GM13976 (cell line): ENCODE data around the gene KMT2D.

Experiments used
- DNase-seq: peaks from one replicate; pipeline ENCODE4 v3.0.0; 2012; ENCODE audit warnings: low spot score
- in situ Hi-C: fragments of 300-500 bp; cut with MboI; formaldehyde crosslinking; loops from one replicate; pipeline ENCODE4 v1.12.0; 2022; ENCODE audit warnings: low sequenced_read_pairs, mixed read lengths, inconsistent platforms; ENCODE audit not compliant: unreplicated experiment
- TF ChIP-seq, protein P1 (sequence below): IDR thresholded peaks from 2 replicates; pipeline ENCODE4 v1.5.1; 2012; ENCODE audit warnings: borderline replicate concordance, mild to moderate bottlenecking; ENCODE audit not compliant: insufficient read depth; ENCODE audit errors: extremely low read depth, missing control alignments, control extremely low read depth

Gene KMT2D

DNA sequence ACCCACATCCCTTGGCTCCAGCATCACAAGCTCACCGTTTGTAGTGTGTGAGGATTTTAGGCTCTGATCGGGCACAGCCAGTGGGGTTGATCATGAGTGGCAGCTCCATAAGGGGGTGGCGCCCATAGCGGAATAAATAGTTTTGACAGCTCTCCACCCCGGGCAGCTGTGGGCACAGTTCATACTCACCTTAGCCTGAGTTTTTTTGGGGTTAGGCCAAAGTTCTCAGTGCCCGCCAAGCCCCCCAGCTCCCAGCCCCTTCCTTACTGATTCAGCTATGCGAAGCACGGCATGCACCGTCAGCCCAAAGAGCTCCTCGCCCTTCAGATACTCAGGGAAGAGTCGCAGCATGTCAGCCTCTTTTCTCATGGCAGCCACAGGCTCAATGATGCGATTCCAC is 36.1 kb downstream of the KMT2D start:
- in situ Hi-C loops, result no loop called here
- TF ChIP-seq, protein P1, sequence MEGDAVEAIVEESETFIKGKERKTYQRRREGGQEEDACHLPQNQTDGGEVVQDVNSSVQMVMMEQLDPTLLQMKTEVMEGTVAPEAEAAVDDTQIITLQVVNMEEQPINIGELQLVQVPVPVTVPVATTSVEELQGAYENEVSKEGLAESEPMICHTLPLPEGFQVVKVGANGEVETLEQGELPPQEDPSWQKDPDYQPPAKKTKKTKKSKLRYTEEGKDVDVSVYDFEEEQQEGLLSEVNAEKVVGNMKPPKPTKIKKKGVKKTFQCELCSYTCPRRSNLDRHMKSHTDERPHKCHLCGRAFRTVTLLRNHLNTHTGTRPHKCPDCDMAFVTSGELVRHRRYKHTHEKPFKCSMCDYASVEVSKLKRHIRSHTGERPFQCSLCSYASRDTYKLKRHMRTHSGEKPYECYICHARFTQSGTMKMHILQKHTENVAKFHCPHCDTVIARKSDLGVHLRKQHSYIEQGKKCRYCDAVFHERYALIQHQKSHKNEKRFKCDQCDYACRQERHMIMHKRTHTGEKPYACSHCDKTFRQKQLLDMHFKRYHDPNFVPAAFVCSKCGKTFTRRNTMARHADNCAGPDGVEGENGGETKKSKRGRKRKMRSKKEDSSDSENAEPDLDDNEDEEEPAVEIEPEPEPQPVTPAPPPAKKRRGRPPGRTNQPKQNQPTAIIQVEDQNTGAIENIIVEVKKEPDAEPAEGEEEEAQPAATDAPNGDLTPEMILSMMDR, result no peak
- no peak for DNase-seq

DNA sequence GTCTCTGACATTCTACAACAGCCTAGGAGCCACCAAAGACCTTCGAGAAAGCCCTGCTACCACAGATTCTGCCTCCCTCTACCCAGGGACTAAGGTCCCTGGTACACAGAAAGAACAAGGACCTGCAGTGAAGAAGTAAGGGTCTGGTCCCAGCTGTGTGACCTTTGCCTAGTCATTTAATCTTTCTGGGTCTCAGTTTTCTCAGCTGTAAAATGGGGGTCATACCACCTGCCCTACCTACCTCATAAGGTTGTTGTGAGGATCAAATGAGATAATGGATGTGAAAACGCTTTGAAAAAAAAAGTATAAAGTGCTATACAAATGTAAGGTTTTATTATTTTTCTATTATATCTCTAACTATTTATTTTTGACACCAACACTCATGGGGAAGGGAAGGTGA is 36.8 kb downstream of the KMT2D start:
- in situ Hi-C loops, result no loop called here

DNA sequence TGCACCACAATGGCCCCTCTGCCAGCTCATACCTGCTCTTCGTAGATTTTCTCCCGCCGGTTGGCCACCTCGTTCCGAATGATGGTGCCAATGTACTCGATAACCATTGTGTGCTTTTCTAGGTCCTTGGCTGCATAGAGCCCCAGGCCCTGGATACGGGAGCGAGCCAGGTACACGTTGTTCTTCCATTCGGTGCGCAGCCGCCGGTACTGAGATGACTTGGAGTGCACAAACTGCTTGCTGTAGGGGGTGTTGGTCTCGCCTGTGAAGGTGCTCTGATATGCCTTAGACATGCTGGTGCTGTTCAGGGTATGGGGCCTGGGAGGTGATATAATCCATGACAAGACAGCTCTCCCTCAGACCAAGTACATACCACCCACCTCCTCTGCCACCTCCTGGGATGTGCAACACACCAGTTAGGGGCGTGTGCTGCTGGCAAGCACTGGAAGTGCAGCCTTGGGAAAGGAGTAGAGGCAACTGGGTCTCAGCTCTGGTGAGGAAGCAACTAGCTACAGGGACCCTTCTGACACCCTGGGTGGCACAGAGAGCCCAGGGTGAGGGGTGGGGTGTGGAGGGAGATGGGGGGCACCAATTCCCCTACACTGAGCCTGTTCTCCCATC is 37.9 kb downstream of the KMT2D start:
- no peak for DNase-seq
- TF ChIP-seq, protein P1, result no peak
- in situ Hi-C loops, result no loop called here

More for the DNA sequence above, 36.8 kb downstream of the KMT2D start:
- TF ChIP-seq, protein P1, result no peak
- no peak for DNase-seq

GRCh38 chr12:49021292-49021915 is 39.2 kb downstream of the KMT2D start:
- DNase-seq, result peak; percentile 22
- TF ChIP-seq, protein P1, result no peak
- in situ Hi-C loops, result no loop called here

DNA sequence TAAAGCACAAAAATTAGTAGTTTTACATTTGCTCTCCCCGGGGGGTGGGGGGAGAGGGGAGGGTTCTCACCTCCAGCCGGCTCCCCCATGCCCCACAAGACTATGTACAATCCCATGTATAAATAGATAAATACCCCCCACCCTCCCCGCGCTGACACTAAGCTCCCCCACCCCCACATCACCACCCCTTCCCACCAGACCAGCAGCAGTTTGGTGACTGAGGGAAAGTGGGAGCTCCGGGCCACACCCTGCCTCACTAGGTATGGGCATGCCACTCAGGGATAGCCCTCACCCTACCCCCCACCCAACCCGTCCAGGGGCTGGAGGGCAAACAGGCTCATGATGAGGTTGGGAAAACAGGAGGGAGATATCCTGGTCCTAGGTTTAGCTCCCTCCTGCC is 40.2 kb downstream of the KMT2D start:
- DNase-seq, result peak; percentile 29
- TF ChIP-seq, protein P1, result no peak
- in situ Hi-C loops, result no loop called here

DNA sequence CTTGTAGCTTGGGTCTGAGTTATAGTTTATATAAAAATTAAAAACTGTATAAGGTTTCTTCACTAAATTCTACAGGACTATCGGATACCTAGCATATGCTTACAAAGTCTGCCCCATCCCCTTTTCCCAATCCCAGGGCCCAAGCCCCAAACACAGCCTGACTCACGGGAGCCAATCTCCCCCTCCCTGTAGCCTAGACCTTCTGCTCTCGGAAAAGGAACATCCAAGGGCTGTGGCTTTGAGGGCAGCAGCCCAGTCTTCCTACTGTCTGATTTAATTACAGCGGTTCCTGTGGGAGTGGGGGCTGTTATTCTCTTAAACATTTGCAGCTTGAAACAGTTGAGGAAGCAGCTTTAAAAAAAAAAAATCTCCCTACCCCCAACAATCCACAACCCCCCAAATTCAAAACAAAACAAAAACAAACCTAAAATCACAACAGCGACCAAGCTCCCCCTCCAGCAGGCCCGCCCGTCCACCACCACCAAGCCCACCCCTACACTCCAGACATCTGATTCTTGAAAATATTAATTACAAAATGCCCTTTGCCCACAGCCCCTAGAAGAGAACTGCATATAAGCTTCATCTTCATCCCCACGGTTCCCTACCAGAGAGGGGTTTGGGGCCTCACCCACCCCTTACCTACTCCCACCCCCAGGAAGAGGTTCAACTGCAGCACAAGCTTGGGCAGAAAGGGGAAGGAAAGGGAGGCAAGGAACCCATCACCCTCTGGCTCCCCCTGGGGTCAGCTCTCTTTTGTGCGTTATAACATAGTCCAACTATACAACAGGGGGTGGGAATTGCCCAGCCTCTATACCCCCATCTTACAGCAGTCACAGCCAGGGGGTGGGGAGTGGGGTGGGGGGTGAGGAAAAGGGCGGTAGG is 40.9 kb downstream of the KMT2D start:
- in situ Hi-C loops, result no loop called here
- TF ChIP-seq, protein P1, result peak; percentile 43
- peak; percentile 79 for DNase-seq
